Stimulated activated CD4-positive, alpha-beta T cell treated with anti-CD3 and anti-CD28 coated beads, TNF-alpha, amount 100 ng/mL, for 1 hour (primary cell): ENCODE measurements around the gene DRC3.

Source experiments
- DNase-seq, 3 donors: peaks; one replicate each; pipeline ENCODE4 v3.0.0-alpha.2; 2020; ENCODE audit warnings: low read depth in 3 of 3, low spot score in 1 of 3

The DRC3 gene

DNA sequence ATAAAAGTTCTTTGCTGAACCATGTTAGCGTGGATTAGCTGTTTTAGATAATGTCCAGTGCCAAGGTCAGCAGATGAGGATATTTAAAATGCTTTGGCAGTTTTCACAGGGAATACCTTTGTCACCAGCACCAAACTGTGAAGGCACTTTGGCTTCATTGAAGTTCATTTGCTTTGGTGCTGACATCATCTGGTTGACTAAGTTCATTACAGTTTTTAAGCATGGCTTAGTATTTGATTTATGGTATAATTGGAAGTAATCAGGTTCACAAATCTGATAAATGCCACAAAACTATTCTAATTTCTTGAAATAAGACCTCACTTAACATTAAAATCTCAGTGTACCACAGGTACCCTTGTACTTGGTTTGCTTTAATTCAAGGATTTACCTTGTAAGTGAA, 70.8 kb downstream of the DRC3 start:
- DNase-seq: no peak

DNA sequence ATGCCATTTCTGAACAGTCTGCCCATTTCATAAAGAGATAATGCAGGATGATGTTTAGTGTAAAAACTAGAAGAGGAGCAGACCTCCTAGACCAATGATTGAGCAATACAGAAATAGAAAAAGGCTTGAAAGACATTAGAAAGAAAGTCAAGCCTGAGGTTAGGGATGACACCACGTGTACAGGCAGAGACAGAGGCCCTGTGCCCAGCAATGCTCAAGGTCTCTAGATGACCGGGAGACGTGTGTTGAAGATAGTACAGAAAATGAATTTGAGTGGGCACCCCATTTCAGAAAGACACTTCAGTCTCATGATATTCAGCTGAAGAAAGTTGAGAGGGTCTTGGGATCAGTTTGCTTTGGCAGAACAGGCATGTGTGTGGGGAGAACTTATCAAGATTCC, 71.9 kb downstream of the DRC3 start:
- DNase-seq: no peak

DNA sequence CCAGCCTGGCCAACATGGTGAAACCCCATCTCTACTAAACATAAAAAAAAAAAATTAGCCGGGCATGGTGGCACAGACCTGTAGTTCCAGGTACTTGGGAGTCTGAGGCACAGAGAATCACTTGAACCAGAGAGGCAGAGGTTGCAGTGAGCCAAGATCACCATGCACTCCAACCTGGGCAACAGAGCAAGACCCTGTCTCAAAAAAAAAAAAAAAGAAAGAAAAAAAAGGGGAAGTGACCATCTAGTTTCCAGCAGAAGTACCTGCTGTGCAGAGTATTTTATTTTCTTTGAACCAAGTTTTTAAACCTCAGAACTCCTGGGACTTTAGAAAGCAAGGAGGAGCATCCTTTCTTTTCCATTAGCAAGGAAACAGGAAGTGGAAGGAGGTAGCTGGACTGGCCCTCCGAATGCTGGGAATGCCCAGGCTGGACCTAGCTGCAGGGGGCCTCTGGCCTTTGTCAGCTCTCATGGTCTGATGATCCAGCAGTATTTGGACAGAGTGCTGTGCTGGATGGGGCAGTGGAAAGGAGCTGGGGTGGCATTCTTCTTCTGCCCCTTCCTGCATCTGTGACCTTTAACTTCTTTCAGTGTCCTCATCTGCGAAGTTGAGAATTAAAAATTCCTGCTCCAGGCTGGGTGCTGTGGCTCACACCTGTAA, 73.2 kb downstream of the DRC3 start:
- DNase-seq: no peak

DNA sequence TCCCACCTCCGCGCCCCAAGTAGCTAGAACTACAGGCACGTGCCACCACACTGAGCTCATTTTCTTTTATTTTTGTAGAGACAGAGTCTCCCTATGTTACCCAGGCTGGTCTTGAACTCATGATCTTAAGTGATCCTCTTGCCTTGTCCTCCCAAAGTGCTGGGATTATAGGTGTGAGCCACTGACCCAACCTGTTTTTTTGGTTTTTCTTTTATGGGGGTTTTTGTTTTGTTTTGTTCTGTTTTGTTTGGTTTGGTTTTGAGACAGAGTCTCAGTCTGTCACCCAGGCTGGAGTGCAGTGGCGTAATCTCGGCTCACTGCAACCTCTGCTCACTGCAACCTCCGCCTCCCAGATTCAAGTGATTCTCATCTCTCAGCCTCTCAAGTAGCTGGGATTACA, 82.9 kb downstream of the DRC3 start:
- no peak for DNase-seq

DNA sequence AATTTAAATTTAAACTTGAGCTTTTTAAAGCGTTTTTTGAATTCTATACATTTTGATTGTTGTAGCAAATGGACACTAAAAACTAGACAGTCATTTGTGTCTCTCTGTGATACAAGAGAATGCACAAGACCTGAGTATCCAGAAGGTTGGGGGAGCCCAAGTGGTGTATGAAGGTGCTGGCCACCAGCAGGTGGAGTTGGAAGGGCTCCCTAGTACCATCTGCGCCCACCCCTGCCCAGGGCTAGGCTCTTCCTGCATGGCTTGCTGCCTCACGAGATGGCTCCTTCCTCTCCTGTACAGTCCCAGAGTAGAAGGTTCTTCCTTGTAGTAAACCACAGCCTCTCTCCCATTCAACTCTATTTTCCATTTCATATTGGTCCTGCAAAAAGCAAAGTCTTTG, 83.6 kb downstream of the DRC3 start:
- DNase-seq: no peak

DNA sequence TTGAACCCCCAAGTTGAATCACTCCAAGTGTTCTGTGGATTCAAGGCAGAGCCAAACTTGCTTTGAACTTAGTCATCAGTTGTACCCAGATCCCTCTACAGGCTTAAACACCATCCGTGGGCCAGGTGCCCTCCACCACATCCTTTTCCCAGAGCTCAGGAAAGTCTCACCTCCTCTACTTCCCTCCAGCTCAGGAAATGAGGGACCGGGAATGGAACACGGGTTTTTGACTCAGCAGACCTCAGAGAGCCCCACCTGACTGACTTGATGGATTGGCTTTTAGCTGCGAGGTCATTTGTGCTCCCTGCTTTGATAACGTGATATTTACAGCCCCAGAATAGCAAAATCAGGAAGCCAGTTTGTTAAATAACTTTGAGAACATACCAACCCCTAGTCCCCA, 86.6 kb downstream of the DRC3 start:
- DNase-seq: no peak

DNA sequence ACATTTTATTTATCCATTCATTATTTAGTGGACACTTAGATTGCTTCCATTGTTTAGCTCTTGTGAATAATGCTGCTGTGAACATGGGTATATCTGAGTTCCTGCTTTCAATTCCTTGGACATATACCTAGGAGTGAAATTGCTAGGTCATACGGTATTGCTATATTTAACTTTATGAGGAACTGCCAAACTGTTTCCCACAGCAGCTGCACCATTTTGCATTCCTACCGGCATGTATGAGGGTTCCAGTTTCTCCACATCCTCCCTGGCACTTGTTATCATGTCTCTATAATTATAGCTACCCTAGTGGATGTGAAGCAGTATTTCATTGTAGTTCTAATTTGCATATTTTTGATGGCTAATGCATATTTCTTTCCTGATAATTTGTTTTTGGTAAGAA, 91.4 kb downstream of the DRC3 start:
- no peak for DNase-seq

DNA sequence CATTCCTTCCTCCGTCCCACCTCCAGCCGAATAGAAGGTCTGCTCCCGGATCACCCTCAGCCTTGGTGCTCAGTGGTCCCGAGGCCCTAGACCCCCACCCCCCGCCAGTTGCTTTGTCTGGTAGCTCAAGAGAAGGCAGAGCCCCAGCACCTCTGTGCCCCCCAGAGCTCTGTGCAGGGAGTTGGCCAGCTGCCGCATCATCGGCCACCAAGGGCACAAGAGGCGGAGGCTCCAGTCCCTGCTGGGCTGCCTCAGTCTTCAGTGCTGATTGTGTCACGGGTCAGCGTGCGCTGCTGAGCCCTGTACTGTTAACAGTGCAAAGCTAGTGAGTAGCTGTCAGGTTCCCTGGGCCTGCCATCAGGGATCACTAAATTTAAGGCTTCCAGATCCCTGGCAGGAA, 92.9 kb downstream of the DRC3 start:
- DNase-seq: no peak
